Panc1 (cell line): ENCODE data around the gene CEP85L. TPM values are rescaled to one million over a fixed set of nuclear protein-coding genes. Genes with fewer than 3 reads are reported as not detected.

Source experiments
- ATAC-seq: fragments of 200-7000 bp; cut with Tn5 transposase; 2 replicates; pipeline ENCODE4 v1.9.1; 2020; ENCODE audit warnings: mild to moderate bottlenecking, moderate library complexity
- BruUV-seq: library from RNA; stranded (reverse); fragments of 400-500 nt; replicated peaks from 2 replicates; lab custom pipeline; 2021; lab: Mats Ljungman, UMichigan
- CTCF ChIA-PET: fragments of 300-600 bp; sonication (Branson Sonifier 250); formaldehyde crosslinking; loops from one replicate; lab custom pipeline; 2022; ENCODE audit warnings: antibody characterized with exemption; lab: Charles Lee
- POLR2A ChIA-PET: fragments of 300-600 bp; sonication (Branson Sonifier 250); formaldehyde crosslinking; loops from one replicate; lab custom pipeline; 2022; ENCODE audit warnings: antibody characterized with exemption; lab: Charles Lee
- DNase-seq: peaks from one replicate; pipeline ENCODE4 v3.0.0-alpha.2; 2010; ENCODE audit warnings: low read depth, low spot score
- H3K27ac ChIP-seq: 2 replicates; pipeline ENCODE4 v1.5.1; 2011; ENCODE audit warnings: mild to moderate bottlenecking, low read length, inconsistent platforms
- H3K27me3 ChIP-seq: fragments of 200-500 bp; sonication (Bioruptor generic); 2 replicates; pipeline ENCODE4 v1.6.0; 2014; ENCODE audit warnings: low read length, inconsistent platforms; ENCODE audit not compliant: control insufficient read depth, insufficient read depth
- H3K36me3 ChIP-seq: fragments of 200-500 bp; sonication (Bioruptor generic); 2 replicates; pipeline ENCODE4 v1.5.1; 2014; ENCODE audit warnings: inconsistent platforms, mild to moderate bottlenecking, low read length, moderate library complexity; ENCODE audit not compliant: control insufficient read depth, insufficient read depth
- H3K4me1 ChIP-seq: 2 replicates; pipeline ENCODE4 v1.5.1; 2011; ENCODE audit warnings: inconsistent platforms, mild to moderate bottlenecking, low read length, moderate library complexity; ENCODE audit not compliant: control insufficient read depth, insufficient read depth
- H3K4me3 ChIP-seq, 2 experiments: 2 replicates each; pipeline ENCODE4 v1.5.1; 2011 to 2012; ENCODE audit warnings: low read depth in 2 of 2, low read length in 2 of 2, mild to moderate bottlenecking in 2 of 2, inconsistent platforms in 1 of 2, moderate library complexity in 1 of 2
- H3K9me3 ChIP-seq: fragments of 200-500 bp; sonication (Bioruptor generic); 2 replicates; pipeline ENCODE4 v1.5.1; 2014; ENCODE audit warnings: low read depth, mild to moderate bottlenecking, inconsistent platforms, low read length, moderate library complexity; ENCODE audit not compliant: control insufficient read depth, insufficient read depth
- POLR2AphosphoS5 ChIP-seq: IDR thresholded peaks from 2 replicates; pipeline ENCODE4 v1.6.1; 2012; ENCODE audit warnings: mild to moderate bottlenecking, low read depth, low read length, moderate library complexity
- SIN3A ChIP-seq: IDR thresholded peaks from 2 replicates; pipeline ENCODE4 v1.6.1; 2012; ENCODE audit warnings: low read depth, mild to moderate bottlenecking, low read length, moderate library complexity, borderline replicate concordance; ENCODE audit not compliant: insufficient read depth
- TCF7L2 ChIP-seq: IDR thresholded peaks from 2 replicates; pipeline ENCODE4 v1.6.1; 2011; ENCODE audit warnings: mild to moderate bottlenecking, low read depth, low read length, inconsistent platforms
- in situ Hi-C: cut with HindIII; loops from 2 replicates; pipeline ENCODE4 v1.10.0; 2016; ENCODE audit warnings: low sequenced_read_pairs, low pct_unique_long_range_greater_than_20kb
- intact Hi-C: fragments of 100-400 bp; cut with micrococcal nuclease; formaldehyde crosslinking; loops from one replicate; pipeline ENCODE4 v1.10.0; 2022; ENCODE audit not compliant: unreplicated experiment
- total RNA-seq: library from RNA; stranded (reverse); gene quantifications from one replicate; pipeline ENCODE4 v1.2.1, GENCODE V29; 2021; ENCODE audit not compliant: unreplicated experiment
- TF ChIP-seq, protein P1 (sequence below): fragments of 450-650 bp; IDR thresholded peaks from 2 replicates; pipeline ENCODE4 v1.5.1; 2017; ENCODE audit warnings: mild to moderate bottlenecking
- TF ChIP-seq, protein P2 (sequence below), 2 experiments: IDR thresholded peaks; 2 replicates each; pipeline ENCODE4 v1.6.1; 2011 to 2012; ENCODE audit warnings: low read depth in 2 of 2, control low read depth in 1 of 2, low read length in 1 of 2, mild to moderate bottlenecking in 1 of 2, moderate library complexity in 1 of 2; ENCODE audit not compliant: insufficient read depth in 1 of 2

CEP85L gene
- total RNA-seq, 1 experiment from 2014 or later, result 6.7 TPM

DNA sequence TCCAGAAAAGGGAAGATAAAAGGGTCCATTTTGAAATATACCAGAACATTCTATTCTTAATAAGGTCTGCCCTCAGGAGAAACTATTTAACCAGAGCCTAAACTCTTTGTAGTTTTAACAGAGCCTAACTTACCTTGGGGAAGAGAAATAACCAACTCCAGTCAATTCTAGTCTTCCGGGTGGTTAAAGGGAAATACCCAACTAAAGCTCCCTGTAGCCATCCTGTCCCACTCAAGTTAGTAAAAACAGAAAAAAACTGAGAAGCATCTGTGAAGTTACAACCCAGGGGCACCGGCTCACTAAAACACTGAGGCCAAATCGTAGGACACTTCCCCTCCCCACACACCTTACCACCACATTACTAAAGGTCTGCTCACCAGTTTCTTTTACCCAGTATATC, 23.7 kb downstream of the CEP85L start:
- TF ChIP-seq, protein P1, sequence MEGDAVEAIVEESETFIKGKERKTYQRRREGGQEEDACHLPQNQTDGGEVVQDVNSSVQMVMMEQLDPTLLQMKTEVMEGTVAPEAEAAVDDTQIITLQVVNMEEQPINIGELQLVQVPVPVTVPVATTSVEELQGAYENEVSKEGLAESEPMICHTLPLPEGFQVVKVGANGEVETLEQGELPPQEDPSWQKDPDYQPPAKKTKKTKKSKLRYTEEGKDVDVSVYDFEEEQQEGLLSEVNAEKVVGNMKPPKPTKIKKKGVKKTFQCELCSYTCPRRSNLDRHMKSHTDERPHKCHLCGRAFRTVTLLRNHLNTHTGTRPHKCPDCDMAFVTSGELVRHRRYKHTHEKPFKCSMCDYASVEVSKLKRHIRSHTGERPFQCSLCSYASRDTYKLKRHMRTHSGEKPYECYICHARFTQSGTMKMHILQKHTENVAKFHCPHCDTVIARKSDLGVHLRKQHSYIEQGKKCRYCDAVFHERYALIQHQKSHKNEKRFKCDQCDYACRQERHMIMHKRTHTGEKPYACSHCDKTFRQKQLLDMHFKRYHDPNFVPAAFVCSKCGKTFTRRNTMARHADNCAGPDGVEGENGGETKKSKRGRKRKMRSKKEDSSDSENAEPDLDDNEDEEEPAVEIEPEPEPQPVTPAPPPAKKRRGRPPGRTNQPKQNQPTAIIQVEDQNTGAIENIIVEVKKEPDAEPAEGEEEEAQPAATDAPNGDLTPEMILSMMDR, result no peak
- TF ChIP-seq, protein P2, sequence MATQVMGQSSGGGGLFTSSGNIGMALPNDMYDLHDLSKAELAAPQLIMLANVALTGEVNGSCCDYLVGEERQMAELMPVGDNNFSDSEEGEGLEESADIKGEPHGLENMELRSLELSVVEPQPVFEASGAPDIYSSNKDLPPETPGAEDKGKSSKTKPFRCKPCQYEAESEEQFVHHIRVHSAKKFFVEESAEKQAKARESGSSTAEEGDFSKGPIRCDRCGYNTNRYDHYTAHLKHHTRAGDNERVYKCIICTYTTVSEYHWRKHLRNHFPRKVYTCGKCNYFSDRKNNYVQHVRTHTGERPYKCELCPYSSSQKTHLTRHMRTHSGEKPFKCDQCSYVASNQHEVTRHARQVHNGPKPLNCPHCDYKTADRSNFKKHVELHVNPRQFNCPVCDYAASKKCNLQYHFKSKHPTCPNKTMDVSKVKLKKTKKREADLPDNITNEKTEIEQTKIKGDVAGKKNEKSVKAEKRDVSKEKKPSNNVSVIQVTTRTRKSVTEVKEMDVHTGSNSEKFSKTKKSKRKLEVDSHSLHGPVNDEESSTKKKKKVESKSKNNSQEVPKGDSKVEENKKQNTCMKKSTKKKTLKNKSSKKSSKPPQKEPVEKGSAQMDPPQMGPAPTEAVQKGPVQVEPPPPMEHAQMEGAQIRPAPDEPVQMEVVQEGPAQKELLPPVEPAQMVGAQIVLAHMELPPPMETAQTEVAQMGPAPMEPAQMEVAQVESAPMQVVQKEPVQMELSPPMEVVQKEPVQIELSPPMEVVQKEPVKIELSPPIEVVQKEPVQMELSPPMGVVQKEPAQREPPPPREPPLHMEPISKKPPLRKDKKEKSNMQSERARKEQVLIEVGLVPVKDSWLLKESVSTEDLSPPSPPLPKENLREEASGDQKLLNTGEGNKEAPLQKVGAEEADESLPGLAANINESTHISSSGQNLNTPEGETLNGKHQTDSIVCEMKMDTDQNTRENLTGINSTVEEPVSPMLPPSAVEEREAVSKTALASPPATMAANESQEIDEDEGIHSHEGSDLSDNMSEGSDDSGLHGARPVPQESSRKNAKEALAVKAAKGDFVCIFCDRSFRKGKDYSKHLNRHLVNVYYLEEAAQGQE (IDR thresholded peaks at IDR 0.05; ENCODE audit: insufficient read depth in 1 of 2, low read depth in 2 of 2, low read length in 1 of 2), result no peak
- TF ChIP-seq SIN3A (no peak), TCF7L2 (no peak), POLR2AphosphoS5 (no peak)
- in situ Hi-C loops, result no loop called here
- H3K4me3 ChIP-seq, result no peak overlapping the region

DNA sequence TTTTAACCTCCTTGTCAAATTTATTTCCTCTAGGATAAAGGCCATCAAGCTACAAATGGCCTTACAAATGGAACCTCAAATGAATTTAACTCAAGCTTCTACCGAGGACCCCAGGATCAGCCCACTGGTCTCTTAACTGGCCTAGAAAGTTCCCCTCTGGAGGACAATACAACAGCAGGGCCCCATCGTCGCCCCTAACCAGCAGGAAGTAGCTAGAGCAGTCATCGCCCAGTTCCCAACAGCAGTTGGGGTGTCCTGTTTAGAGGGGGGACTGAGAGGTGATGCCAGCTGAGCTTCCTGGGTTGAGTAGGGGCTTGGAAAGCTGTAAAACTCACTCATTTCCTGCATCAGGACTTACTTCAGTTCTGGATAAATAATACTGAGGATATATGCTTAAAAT, 25.6 kb downstream of the CEP85L start:
- intact Hi-C loops (no loop called here), in situ Hi-C loops (no loop called here)
- ChIA-PET POLR2A (no interaction called here), CTCF (no interaction called here)
- TF ChIP-seq SIN3A (no peak), POLR2AphosphoS5 (no peak), TCF7L2 (no peak)
- TF ChIP-seq, protein P2 (IDR thresholded peaks at IDR 0.05; ENCODE audit: insufficient read depth in 1 of 2, low read depth in 2 of 2, low read length in 1 of 2), result no peak
- TF ChIP-seq, protein P1, result no peak
- H3K4me1 ChIP-seq, result no peaks in the 10 kb centered on the region
- H3K4me3 ChIP-seq, result no peak overlapping the region
- no peaks in the 10 kb centered on the region for H3K36me3 ChIP-seq
- H3K27me3 ChIP-seq, result no peaks in the 10 kb centered on the region
- H3K9me3 ChIP-seq, result peaks cover 7% of the 10 kb centered on the region; the same call in 1 of the 2 replicates
- DNase-seq, result no peak
- no TSS peak for BruUV-seq
- no peak for ATAC-seq
- no peak overlapping the region for H3K27ac ChIP-seq

More for the DNA sequence above, 23.7 kb downstream of the CEP85L start:
- Histone ChIP-seq H3K9me3 (peaks cover 7% of the 10 kb centered on the region; the same call in 1 of the 2 replicates), H3K27ac (no peak overlapping the region), H3K4me1 (no peaks in the 10 kb centered on the region), H3K27me3 (no peaks in the 10 kb centered on the region), H3K36me3 (no peaks in the 10 kb centered on the region)
- no TSS peak for BruUV-seq
- POLR2A ChIA-PET, result no interaction called here
- DNase-seq (no peak), ATAC-seq (no peak)
- intact Hi-C loops, result no loop called here
- CTCF ChIA-PET, result no interaction called here
